GM18502 (cell line): Measurements from ENCODE around the gene ALOX12B.
"Not testable (repeated sequence)": the region's sequence is repeated elsewhere in the genome, so short reads cannot be mapped to it uniquely, and the experiment has no call there.

ENCODE experiments used
- ATAC-seq: cut with Tn5 transposase; IDR thresholded peaks from one replicate; pipeline ENCODE4 v1.9.1; 2021; ENCODE audit warnings: mild to moderate bottlenecking; ENCODE audit not compliant: unreplicated experiment, poor library complexity

Gene ALOX12B

DNA sequence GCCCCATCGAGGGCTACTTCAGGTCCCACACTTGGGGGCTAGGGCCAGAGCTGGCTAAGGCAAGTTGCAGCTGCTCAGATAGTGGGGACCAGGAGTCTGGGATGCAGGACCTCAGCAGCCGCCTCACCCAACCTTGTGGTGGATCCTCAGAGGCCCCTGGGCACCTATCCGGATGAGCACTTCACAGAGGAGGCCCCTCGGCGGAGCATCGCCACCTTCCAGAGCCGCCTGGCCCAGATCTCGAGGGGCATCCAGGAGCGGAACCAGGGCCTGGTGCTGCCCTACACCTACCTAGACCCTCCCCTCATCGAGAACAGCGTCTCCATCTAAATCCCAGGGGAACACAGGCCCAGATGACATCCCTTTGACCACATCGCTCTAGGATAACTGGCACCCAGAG lies 39.3 kb downstream of the ALOX12B start:
- no peak for ATAC-seq

DNA sequence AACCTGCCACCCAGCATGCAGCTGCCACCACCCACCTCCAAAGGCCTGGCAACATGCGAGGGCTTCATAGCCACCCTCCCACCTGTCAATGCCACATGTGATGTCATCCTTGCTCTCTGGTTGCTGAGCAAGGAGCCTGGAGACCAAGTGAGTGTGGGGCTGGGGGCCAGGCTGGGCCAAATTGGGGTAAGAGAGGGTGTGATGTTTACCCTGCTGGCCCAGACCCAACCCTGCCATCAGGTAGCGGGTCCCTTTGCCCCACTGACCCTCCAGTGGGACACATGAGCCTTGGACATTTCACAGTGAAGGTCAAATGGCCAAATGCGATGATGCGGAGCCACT lies 39.8 kb downstream of the ALOX12B start:
- ATAC-seq: no peak

DNA sequence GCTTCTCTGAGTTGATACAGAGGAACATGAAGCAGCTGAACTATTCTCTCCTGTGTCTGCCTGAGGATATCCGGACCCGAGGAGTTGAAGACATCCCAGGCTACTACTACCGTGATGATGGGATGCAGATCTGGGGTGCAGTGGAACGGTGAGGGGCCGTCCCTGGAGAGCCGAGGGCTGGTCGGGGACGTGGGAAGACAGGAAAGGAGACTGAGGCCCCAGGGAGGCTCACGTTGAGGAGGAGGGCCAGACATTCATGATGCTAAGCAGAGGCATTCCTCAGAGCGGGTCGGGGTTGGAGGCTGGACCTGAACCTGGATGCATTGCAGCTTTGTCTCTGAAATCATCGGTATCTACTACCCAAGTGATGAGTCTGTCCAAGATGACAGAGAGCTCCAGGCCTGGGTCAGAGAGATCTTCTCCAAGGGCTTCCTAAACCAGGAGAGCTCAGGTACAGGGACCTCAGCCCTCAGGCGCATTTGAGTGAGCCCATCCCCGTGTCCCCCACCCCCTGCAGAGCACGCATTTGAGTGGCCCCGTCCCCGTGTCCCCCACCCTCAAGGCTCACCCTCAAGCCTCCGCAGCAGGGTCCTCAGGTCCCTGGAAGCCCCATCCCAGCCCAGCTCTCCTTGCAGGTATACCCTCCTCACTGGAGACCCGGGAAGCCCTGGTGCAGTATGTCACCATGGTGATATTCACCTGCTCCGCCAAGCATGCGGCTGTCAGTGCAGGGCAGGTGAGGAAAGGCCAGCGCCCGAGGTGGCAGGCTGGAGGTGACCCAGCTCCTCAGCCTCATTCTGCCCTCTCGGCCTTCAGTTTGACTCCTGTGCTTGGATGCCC lies 40.4 kb downstream of the ALOX12B start:
- ATAC-seq: no peak

DNA sequence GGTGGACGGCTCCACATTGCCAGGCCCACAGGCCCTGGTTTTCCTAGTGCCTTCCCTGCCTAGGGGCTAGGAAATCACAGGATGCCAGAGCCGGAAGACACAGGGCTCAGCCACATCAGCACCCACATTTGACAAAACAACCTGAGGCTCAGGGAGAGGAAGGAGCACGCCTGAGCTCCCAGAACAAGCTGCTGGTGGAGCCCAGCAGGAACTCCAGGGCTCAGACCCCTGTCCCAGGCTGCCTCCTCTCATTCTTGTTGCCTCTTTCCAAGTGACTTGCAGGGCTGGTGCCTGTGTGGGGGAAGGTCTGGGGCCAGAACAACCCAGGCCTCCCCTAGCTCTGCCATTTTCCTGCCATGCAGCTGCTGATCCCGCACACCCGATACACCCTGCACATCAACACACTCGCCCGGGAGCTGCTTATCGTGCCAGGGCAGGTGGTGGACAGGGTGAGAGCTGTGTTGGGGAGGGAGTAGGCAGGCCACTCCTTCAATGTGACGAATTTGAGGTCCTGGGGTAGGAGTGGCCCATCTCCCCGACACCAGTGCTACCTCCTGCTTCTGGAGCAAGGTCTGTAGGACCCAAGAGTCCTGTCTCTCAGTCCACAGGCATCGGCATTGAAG lies 41.1 kb downstream of the ALOX12B start:
- ATAC-seq: no peak

DNA sequence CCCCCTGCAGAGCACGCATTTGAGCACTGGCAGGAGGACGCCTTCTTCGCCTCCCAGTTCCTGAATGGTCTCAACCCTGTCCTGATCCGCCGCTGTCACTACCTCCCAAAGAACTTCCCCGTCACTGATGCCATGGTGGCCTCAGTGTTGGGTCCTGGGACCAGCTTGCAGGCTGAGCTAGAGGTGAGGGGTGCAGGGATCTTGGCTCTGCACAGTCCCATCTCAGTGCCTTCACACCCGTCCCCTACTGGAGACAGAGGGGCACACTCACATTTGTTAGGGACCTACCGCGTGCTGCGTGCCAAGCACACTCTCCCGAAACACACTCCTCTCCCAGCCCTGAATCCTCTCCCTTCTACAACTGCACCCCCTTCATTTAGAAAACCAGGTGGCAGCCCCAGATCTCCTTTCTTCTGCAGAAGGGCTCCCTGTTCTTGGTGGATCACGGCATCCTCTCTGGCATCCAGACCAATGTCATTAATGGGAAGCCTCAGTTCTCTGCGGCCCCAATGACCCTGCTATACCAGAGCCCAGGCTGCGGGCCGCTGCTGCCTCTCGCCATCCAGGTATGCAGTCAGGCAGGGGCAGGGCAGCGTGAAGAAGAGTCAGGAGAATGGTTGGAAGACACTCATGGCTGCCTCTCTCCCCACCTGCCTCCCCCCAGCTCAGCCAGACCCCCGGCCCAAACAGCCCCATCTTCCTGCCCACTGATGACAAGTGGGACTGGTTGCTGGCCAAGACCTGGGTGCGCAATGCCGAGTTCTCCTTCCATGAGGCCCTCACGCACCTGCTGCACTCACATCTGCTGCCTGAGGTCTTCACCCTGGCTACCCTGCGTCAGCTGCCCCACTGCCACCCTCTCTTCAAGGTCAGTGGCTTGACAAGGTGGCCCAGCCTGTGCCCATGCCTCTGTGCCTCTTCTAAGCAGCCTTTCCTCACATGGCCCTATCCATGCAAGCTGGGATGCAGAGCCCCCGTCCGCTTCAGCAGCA lies 42.4 kb downstream of the ALOX12B start:
- ATAC-seq: no peak

DNA sequence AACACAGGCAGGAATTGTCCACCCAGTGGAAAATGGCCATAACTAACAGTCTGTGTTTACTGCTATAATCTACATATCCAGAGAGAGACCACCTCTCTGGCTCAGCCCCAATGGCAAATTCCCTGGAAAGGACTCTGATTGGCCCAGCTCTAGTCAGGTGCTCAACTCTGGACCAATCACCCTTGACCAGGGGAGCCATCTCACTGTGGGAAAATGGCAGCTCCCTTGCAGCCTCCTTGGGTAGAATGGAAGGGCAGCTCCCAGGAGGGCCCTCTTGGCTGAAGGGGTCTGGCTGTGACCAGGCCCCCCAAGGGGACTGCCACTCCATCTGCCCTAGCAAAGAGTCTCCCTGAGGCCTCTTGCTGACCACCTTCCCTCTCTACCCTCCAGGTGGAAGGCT lies 45.5 kb downstream of the ALOX12B start:
- ATAC-seq: no peak

DNA sequence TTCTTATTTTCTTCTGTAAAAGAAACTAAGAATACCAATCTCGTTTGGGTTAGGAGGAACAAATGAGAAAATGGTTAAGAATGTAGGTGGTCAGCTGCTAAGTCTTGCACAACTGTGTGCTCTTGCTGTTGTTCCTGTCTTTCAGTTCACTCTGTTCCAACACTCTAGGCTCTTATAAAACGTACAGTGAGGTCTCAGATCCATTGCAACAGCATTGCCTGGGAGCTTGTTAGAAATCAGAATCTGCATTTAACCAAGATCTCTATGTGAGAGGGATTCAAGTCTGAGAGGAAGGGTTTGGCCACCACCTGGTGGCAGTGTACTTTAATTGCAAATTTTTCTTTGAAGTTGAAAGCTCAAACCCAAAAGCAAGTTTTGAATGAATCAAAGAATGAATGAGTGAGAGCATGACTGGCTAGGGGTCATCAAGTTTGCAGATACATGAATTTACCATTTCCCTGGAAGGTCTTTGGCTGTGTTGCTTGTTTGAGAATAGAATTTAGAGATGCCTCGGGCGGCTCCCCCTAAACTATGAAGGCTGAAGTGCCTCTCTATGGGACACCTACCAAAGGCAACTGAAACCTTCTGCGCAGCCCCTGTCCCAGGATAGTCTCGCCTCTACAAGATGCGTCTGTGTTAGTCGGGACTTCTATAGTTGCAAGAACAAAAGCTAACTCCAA lies 46.1 kb downstream of the ALOX12B start:
- no peak for ATAC-seq

DNA sequence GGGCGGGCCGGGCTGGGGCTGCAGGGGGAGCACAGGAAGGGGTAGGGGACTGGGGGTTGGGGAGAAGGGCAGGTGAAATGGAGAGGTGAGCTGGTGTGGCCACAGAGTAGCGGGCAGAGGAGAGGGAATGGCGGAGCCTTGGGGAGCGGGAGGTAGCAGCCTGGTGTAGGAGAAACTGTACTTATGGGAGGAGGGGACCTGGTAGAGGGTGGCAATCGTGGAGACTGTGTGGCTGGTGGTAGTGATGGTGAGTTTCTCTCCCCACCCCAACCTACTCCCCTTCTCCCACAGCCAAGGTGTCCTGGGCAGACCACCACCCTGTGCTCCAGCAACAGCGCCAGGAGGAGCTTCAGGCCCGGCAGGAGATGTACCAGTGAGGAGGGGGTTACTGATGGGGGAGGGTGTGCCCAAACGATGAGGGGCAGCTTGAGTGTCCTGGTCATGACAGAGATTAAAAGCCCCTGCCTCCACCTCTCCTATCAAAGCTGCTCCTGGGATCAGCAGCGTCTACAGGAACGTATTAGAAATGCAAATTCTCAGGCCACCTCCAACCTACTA lies 47.8 kb downstream of the ALOX12B start:
- no peak for ATAC-seq

DNA sequence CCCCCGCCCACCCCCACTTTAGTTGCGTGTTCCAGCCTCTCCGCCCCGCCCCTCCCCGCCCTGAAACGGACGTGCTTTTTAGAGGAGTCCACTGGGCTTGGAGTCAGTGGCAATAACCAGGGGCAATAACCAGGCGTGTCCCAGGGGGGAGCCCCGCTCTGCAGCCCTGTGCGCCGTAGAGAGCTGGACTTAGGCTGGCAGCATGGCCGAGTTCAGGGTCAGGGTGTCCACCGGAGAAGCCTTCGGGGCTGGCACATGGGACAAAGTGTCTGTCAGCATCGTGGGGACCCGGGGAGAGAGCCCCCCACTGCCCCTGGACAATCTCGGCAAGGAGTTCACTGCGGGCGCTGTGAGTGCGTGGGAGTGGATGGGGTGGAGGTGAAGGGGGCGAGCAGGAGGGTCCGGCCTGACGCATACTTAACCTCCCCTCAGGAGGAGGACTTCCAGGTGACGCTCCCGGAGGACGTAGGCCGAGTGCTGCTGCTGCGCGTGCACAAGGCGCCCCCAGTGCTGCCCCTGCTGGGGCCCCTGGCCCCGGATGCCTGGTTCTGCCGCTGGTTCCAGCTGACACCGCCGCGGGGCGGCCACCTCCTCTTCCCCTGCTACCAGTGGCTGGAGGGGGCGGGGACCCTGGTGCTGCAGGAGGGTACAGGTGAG lies 48.4 kb downstream of the ALOX12B start, which contains the start of gene ALOX15B:
ALOX15B (plus strand) TSS at position 106 of the 657 bp plus-strand sequence; CDS start at position 203, 97 bp downstream.
- ATAC-seq: no peak

DNA sequence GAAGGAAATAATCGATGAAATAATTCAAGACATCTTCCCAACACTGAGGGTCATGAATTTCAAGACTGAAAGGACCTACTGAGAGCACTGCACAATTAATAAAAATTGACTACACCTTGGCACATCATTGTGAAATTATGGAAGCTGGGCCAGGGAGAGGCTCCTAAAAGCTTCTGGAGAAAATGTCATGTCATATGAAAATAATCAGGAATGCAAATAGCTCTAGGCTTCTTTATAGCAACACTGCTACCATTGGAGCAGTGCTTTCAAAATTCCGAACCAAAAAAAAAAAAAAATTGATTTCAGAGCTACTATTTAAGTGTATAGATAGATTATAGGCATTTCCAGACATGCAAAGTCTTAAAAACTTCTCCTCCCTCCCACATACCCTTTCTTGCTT lies 55.1 kb downstream of the ALOX12B start:
- ATAC-seq: no peak

DNA sequence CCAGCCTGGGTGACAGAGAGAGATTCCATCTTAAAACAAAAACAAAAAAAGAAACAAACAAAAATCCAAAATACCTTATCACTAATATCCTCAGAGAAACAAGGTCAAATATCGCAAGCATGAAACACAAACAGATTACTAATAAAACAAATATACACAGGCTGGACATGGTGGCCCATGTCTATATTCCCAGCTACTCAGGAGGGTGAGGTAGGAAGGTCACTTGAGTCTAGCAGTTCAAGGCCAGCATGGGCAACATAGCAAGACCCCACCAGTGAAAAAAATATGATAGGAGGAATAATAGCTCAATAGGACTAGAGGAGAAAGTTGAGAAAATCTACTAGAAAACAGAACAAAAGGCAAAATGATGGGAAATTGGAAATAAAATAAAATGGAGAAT lies 55.6 kb downstream of the ALOX12B start:
- ATAC-seq: no peak

DNA sequence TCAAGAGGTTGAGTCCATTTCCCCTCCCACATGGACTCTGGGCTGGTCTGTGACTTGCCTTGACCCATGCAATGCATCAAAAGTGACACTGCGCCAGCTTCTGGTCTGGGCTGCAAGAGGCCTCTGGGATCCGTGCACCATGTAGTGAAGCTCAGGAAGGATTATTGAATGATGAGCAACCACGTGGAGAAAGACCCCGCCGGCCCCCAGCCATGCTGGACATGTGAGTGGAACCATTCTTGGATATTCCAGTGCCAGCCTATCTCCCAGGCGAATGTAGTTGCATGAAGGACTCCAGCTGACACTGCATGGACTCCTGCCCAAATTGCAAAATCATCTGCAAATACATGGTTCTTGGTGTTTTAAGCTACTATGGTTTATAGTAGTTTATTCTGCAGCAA lies 56.3 kb downstream of the ALOX12B start:
- no peak for ATAC-seq

DNA sequence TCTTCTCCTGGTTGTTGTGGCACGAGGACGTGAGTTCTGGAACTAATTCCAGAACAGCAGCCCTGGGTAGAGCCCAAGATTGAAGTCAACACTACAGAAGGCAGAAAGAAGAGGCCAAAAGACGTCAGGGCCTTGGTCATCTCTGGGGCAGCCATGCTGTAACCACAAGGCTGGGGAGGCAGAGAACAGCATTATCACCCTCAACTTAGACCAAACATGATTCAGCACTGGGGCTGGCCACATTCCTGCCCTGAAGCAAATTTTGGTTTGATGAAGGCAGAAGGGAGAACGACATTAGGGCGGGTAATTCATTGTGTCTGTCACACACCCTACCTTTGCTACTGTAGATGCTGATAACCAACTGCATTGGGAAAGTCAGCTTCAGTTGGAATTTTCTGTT lies 58.4 kb downstream of the ALOX12B start:
- ATAC-seq: no peak

DNA sequence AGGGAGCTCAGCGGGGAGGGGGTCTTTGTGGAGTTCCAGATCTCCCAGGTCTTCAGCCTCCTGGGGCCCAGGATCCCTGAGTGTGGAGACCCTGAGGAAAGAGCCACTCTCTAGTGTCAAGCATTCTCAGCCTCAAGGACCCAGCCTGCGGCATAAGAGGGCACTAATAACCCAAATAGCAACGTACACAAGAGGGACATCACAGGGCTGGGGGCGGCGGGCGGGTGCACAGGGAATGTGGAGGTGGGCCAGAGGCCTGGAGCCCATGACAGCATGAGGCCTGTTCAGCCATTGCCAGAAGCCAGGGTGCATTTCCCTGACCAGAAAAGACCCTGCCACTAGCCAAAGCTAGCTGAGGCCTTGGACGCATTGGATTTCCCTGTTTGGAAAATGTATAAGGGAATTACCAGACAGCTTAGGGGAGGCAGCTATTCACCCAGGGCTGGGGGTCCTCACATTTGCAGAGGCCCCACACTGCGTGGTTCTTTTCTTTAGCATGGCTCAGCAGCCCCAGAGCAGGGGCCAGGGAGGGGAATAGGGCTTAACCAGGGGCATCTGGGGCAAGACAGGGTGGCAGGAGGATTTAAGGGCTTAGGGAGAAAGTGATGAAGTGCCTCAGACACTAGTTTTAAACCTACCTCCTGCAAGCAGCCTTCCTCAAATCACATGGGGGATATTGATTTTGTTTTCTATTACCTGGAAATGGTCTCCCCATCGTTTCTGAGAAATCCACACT lies 62.2 kb downstream of the ALOX12B start:
- no peak for ATAC-seq

DNA sequence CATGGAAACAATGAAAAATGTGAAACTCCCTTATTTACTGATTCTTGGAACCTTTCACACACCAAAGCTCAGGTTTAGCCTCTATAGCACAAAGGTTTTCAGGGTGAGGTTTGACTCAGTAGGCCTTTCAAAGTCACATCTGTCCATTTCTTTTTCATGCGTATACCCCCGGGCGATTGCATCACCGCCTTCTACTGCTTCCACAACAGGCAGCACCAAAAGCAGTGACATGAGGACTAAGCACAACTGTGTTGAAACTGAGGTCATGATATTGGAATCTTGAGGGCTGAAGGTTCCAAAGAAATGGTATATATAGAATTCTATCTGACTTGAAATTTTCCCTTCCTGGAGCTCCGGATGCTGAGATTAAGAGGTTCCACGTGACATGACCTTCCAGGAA lies 63.4 kb downstream of the ALOX12B start:
- not testable (repeated sequence) for ATAC-seq
